ENCODE measurements around the gene DR1.

GRCh38 chr1:93346421-93346993, 800 bp downstream of the DR1 start:
- no peak for TF ChIP-seq CTCF (IDR thresholded peaks at IDR 0.05; ENCODE audit: insufficient read depth, low read length)
- TF ChIP-seq REST (IDR thresholded peaks at IDR 0.05; ENCODE audit: insufficient replicate concordance, low read depth): no peak
